ENCODE results near the gene GRIK3.

The GRIK3 gene

GRCh38 chr1:36871146-36871971 lies 163.0 kb downstream of the GRIK3 start:
- no peak for DNase-seq

DNA sequence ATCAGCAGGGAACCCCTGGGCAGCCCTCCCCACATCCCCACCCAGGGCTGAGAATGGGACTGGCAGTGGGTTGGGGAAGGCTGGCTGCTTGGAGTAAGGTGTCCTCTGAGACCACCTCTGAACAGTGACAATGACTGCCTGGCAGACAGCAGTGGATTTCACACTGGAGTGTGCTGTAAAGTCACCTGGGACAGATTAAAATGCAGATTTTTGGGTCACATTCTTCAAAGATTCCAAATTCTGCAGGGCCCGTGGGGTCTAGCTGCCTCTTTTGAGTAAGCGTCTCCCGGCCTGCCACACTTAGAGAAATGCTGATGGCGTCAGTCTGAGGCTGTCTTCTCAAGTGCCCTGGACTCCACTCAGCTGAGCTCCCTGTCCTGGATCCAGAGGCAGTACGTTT lies 164.5 kb downstream of the GRIK3 start:
- no peak for DNase-seq

GRCh38 chr1:36869054-36869453 lies 165.3 kb downstream of the GRIK3 start:
- no peak for DNase-seq

GRCh38 chr1:36867575-36867974 lies 166.7 kb downstream of the GRIK3 start:
- DNase-seq, result no peak

GRCh38 chr1:36866169-36866814 lies 168.0 kb downstream of the GRIK3 start:
- no peak for DNase-seq

DNA sequence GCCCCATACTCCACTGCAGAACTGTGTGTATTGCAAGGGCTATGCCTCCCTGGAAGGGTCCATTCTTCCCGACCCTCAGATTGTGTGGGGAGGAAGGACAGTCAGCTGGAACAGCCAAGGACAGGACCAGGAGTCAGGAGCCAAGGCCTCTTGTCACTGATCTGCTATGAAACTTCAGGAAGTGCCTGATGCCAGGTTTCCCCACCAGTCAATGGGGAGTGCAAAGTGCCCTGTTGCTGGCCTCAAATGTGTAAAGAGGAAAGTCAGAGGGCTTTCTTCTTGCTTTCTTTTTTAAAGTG lies 168.8 kb downstream of the GRIK3 start:
- no peak for DNase-seq

DNA sequence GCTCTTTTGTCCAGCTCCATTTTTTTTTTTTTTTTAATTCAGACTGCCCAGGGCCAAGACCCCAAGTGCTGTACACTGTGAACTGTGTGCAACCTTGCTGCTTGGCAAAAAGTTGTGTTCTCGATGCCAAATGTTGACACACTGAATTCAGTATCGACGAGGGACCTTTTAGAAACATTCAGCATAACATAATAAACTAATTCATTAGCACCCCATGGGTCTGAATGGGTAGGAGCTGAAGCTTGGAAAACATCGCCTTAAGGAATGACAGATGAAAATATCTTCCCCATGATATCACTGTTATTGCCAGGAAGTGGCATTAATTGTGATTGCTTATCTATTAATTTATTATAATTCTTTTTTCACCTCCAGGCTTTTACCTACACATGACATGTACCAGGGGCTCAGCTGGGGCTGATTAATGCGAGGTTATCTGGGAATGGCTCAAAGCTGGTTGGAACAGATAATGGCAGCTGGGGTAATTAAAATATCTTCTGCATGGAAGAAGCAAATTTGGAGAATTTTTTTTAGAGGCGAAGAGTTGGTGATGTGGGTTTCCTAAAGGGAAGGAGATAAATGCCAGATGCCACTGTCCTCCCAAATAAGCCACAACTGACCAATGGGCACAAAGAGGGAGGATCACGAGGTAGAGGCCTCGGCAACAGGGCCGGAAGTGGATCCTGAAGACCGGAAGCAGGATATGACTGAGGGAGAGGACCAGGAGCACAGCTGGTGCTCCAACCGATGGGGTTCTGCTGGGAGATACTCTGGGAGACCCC lies 169.3 kb downstream of the GRIK3 start:
- no peak for DNase-seq

- DNase-seq, result peak; percentile 53
Measured at GRCh38 chr1:36864182-36864822, 170.0 kb downstream of the GRIK3 start.

- DNase-seq, result no peak
Measured at GRCh38 chr1:36863500-36863899, 170.8 kb downstream of the GRIK3 start.

DNA sequence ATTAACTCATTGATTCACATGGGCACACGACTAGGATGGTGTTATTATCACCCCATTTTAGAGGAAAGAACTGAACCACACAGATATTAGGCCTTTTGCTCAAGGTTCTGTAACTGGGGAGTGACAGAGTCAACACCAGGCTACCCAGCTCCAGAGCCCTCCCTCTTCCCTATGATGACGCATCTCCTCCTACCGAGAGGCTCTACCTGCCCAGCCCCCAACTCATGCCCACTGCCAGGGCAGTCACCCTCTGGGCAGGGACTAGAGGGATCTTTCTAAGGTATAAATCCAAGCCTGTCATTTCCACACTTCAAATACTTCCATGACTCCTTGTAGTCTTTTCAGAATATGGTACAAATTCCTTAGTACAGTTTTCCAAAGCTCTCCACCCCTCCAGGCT lies 171.3 kb downstream of the GRIK3 start:
- DNase-seq, result no peak

DNA sequence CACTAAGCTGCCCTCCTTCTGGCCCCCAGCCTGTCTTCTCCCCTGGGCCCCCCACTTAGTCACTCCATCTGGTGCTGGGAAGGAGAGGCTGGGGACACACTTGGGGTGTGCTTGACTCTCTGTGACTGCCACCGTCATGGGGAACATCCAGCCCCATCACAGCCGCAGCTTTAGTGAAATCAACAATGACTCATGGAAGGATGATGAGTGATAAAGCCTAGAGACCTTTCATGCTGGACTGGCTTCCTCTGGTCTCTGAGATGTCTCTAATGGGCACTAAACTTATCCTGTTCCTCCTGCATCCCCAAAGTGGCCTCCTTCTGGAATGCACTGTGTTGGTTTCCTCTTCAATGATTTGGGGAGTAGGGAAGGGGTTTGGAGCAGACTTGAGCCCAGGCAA lies 172.9 kb downstream of the GRIK3 start:
- DNase-seq, result no peak

DNA sequence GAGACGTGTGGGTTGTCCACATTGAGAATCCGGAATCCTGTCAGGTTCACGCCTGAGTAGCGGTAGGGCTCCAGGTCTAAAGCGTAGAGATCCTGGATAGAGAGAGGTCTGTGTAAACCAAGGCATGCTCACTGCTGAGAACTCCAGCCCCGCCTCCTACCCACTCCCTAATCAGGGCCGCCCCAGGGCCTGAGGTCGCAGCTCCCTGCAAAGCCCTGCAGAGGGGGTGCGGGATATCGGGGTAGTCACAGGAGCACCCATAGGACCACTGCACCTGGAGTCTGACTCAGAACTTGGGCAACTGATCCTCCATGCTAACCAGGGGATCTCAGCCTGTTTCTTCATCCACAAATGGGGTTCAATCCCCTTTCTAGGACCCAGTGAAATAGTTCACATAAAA lies 174.4 kb downstream of the GRIK3 start:
- no peak for DNase-seq

DNA sequence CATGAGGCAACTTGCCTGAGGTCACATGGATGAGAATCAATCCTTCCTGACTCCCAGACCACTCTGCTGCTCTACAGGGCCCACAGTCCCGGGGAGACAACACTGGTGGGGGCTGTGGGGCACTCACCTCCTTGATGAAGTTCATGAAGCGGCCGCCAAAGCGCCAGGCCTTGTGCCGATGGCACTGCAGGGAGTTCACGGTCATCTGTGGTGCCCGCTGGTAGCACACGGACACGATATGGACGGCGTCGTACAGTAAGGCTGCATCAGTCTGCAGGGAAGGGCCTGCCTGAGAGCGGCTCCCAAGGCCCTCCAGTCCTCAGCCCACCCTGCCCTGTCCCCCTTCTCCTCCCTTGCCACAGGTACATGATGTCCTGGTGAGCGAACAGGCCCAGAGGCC lies 175.3 kb downstream of the GRIK3 start:
- DNase-seq, result no peak

DNA sequence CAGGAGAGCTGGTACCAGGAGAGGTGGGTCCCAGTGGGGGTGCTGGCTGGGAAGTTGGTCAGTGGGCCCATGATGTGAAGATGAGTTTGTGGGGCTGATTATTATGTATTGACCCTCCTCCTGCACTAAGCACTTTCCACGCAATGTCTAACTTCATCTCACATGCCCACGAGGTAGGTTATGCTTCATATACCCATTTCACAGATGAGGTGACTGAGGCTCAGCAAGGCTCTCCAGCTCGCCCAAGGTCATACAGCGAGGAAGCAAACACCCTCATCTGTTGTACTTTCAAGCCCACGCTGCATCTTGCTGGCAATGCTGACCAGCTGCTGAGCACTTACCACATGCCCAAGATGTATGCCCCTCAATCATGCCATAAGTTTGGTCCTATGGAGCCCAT lies 175.8 kb downstream of the GRIK3 start:
- no peak for DNase-seq

DNA sequence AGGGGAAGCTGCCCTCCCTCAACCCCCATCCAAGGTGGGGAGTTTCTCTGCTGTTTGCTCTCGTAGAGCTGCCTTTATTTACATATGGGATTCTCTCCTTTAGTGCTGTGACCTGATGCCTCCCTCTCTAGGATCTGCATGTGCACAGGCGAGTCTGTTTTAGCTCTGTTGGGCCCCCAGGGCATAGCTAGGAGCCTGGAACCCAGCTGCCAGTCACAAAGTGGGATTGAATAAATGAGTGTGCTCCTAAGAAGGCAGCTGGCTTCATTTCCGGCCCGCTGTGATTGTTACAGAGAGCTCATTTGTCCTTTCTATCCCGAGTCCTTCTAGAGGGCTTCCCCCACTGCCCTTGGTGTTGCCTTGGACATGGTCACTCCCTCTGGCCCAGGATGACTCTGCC lies 176.6 kb downstream of the GRIK3 start:
- DNase-seq, result no peak

DNA sequence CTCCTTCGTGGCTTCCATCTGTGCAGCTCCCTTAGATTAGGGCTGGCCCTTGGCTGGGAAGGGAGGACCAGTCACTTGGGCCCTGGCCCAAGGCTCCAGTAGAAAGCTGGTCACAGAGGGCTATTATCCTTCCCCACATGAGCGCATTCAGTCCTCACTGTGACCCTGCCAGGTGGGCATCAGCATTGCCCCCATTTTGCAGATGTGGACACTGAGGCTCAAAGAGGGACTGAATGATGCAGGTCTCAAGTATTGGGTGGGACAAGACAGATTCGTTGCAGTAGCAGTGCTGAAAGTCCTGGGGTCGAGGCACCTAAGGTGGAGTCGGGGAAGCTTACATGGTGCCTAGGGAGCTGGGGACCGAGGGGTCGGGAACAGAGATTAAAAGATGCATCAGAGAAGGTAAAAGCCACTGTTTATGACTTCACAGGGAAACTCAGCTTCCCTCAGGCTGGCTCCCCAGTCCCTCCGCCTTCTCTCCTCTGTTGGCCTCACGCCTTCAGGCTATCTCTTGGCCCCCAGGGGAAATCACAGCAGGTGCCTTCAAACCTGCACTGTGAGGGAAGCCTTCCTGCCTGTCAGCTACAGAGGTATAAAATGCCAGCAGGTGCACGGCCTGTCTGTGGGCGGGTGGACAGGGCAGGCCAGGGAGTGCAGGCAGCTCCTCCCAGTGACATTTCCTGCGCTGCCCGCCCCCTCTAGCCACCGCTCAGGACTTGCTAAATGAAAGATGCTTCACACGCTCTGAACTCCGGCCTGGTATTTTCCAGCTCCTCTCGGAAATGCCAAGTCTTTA lies 178.4 kb downstream of the GRIK3 start:
- DNase-seq, result peak; percentile 55

GRCh38 chr1:36853638-36854037 lies 180.7 kb downstream of the GRIK3 start:
- no peak for DNase-seq

DNA sequence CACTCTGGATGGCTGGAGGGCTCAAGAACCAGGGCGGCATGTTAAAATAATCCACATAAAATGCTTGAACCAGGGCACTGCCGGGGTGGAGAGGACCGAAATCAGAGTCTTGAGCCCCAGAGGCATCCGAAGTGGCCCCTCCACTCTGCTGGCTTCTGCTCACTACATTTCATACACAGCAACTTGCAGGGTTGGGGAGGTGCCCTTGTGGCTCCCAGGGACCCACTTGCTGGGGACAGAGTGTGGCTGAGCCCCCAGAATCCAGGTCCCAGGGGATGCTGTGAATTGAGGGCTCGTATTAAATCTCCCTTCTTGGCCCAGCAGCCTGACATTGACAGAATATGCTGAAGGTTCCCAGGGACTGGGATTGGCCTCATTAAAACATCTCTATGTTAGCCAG lies 181.7 kb downstream of the GRIK3 start:
- no peak for DNase-seq

- DNase-seq, result no peak
Measured at GRCh38 chr1:36851595-36851994, 182.7 kb downstream of the GRIK3 start.

DNA sequence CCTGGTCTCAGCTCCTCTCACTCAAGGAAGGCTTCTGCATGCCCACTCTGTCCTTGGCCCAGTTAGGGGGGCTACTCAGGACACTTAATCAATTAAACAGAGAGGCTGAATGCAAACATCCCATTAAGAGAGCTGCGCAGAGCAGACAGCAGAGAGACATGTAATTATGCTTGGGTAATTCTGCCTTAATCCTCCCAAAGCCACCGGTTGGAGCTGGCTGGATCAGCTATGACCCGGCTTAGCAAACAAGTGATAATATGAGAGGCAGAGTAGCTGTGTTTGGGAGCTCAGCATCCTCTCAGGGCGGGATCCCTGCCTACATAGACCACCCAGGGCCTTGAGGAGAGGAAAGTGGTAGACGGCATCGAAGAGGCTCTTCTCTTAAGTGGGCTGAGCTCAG lies 183.2 kb downstream of the GRIK3 start:
- no peak for DNase-seq

- no peak for DNase-seq
Measured at GRCh38 chr1:36849956-36850355, 184.4 kb downstream of the GRIK3 start.

GRCh38 chr1:36847761-36848160 lies 186.6 kb downstream of the GRIK3 start:
- no peak for DNase-seq

DNA sequence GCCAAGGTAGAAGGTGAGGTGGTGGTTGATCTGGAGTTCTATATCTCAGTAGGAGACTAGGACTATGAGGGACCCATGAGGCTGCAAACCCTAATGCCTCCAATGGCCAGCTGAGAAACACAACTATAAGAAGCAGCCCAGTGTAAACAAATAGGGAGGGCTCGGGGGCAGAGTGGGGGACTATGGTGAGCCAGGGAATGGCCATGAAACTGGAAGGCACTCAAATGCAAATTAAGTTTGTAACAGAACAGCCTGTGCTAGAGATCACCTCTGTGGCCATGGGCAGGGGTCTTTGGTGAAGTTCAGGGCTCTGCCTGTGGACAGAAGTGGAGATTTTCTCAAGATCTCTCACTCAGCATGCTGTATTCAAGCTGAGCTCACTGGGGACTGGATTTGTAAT lies 187.1 kb downstream of the GRIK3 start:
- DNase-seq, result no peak

Measured in RPMI8226 (cell line).